Esophagus squamous epithelium (tissue), 4 donors: ENCODE results near the gene TXNDC17.

Experiments used
- POLR2A ChIP-seq, 4 donors: fragments of 450-650 bp; IDR thresholded peaks; one replicate each; pipeline ENCODE4 v1.6.1; 2017; ENCODE audit warnings: antibody characterized with exemption in 4 of 4, mild to moderate bottlenecking in 4 of 4, moderate library complexity in 3 of 4
- TF ChIP-seq, protein P1 (sequence below), 6 experiments: fragments of 450-650 bp in 4 of 6; fragments of 200-600 bp in 2 of 6; sonication (generic) in 2 of 6; IDR thresholded peaks; one replicate each; pipeline ENCODE4 v1.5.1; 2016 to 2019; ENCODE audit warnings: antibody characterized with exemption in 6 of 6, mild to moderate bottlenecking in 4 of 6, moderate library complexity in 4 of 6

DNA sequence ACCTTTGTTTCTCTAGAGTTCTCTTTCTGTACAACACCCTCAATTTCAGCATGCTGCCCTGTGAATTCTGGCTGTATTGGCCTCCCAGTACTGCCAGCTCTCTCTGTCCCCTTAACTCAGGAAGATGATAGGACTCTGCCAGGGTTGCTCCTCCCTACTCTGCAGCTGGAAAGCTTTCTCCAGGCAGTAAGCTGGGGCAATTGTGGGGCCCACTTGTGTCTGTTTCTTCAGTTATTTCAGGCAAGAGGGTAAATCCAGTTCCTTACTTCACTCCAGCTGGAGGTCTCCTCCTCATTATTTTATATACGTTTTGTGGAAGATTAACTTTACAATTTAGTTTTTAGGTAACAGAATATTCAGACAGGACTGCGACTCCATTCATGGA lies 20.6 kb downstream of the TXNDC17 start:
- TF ChIP-seq, protein P1, sequence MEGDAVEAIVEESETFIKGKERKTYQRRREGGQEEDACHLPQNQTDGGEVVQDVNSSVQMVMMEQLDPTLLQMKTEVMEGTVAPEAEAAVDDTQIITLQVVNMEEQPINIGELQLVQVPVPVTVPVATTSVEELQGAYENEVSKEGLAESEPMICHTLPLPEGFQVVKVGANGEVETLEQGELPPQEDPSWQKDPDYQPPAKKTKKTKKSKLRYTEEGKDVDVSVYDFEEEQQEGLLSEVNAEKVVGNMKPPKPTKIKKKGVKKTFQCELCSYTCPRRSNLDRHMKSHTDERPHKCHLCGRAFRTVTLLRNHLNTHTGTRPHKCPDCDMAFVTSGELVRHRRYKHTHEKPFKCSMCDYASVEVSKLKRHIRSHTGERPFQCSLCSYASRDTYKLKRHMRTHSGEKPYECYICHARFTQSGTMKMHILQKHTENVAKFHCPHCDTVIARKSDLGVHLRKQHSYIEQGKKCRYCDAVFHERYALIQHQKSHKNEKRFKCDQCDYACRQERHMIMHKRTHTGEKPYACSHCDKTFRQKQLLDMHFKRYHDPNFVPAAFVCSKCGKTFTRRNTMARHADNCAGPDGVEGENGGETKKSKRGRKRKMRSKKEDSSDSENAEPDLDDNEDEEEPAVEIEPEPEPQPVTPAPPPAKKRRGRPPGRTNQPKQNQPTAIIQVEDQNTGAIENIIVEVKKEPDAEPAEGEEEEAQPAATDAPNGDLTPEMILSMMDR (IDR thresholded peaks at IDR 0.05): no peak
- TF ChIP-seq POLR2A (IDR thresholded peaks at IDR 0.05): no peak
